PC-9 (cell line): ENCODE measurements around the gene TSPAN18.

ENCODE experiments used
- CTCF ChIP-seq: fragments of 200-600 bp; sonication (generic); conservative IDR thresholded peaks from 2 replicates; pipeline ENCODE4 v1.6.1; 2017; ENCODE audit warnings: mixed run types, antibody characterized with exemption, mild to moderate bottlenecking, moderate library complexity
- EZH2 ChIP-seq: fragments of 200-600 bp; sonication (generic); IDR thresholded peaks from 2 replicates; pipeline ENCODE4 v1.8.0; 2017; ENCODE audit warnings: antibody characterized with exemption, low read depth

GRCh38 chr11:44737245-44738085, 10.7 kb downstream of the TSPAN18 start:
- TF ChIP-seq CTCF = no peak
- TF ChIP-seq EZH2 = no peak
